GM10847 (cell line): ENCODE measurements around the gene CNTNAP2.

Experiments used
- POLR2A ChIP-seq: IDR thresholded peaks from 2 replicates; pipeline ENCODE4 v1.6.1; 2011; ENCODE audit not compliant: insufficient read length; ENCODE audit errors: extremely low read depth

Gene CNTNAP2

GRCh38 chr7:147089608-147090007 lies 973.0 kb downstream of the CNTNAP2 start:
- TF ChIP-seq POLR2A = no peak

DNA sequence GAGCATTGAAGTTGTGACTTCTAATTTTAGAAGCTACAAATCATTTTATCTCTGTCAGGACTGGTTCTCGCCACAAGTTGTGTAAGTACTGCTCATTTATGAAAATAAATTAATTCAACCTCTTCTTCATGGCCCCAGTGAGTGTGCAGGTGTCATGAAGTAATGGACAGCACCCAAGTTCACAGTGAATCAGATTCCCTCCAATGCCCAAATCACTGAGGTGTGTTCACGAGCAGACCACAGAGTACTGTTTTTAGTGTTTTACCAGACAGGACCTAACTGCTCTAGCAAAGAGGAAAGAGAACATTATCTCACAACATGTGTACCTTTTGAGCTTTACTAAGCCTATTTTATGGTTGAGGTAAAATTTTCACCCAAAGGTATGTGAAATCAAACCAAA lies 980.0 kb downstream of the CNTNAP2 start:
- no peak for TF ChIP-seq POLR2A

DNA sequence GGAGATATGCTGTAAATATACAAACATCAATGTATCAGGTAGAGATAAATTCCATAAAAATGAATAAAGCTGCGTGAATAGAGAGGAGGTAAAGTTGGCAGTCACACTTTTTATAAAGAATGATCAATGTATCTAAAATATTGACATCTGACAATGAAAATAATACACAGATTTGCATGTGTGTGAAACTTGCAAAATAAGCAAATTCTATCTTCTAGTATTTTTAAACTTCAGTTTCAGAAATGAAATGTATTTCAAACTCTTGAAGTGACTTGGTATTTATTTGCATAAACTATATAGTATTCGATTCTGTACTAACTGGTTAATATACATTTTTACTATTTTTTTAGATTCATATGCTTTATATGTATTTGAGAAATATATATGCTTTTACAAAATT lies 986.6 kb downstream of the CNTNAP2 start:
- no peak for TF ChIP-seq POLR2A

DNA sequence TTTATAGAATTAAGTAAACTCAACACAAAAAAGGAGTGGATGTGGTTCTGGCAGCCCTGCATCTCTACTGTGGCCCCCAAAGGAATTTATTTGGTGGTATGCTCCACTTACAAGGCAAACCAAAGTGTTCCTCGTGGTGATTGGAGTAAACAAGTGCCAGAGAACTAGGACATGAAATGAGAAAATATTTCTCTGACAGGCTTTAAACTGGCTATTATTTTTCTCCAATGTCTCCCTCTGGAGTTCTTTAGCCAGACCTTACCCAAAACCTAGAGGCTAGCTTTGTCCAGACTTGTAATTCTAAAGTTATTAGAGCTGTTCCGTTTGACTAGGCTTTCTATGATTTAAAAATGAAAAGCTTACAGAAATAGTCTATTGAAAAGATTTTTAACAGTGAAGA lies 990.1 kb downstream of the CNTNAP2 start:
- no peak for TF ChIP-seq POLR2A

GRCh38 chr7:147136352-147136751 lies 1019.8 kb downstream of the CNTNAP2 start:
- TF ChIP-seq POLR2A = no peak

DNA sequence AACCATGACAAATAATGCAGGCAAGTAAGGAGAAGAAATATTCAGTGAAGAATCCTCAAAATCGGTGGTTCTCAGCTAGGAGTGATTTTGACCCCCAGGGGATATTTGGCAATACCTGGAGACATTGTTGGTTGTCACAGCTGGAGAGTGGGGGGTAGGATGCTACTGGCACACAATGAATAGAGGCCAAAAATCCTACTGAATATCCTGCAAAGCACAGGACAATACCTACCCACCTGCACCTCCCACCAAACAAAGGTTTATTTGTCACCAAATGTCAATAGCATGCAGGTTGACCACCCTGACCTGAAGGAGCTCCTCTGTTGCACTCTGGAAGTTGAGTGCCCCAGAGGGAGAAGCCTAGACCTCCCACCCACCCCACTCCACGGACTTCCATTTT lies 1028.6 kb downstream of the CNTNAP2 start:
- no peak for TF ChIP-seq POLR2A

DNA sequence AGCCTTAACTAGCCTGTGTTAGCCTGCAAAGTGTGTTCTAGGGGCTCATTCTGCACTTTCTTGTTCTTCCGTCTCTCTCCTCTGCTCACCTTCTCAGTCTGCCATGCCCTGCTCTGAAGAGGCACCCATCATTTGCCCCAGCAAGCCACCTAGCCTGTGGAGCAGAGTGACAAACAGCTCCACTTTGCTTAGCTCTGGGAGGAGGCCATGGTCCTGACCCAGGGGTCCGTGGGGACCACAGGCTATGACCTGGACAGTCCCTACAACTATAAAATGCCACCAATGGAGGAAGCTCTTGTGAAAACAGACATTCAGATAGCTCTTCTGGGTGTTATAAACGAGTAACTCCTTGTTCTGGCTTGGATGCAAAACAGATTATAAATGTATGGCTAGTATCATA lies 1029.6 kb downstream of the CNTNAP2 start:
- no peak for TF ChIP-seq POLR2A

GRCh38 chr7:147151661-147152060 lies 1035.1 kb downstream of the CNTNAP2 start:
- no peak for TF ChIP-seq POLR2A

DNA sequence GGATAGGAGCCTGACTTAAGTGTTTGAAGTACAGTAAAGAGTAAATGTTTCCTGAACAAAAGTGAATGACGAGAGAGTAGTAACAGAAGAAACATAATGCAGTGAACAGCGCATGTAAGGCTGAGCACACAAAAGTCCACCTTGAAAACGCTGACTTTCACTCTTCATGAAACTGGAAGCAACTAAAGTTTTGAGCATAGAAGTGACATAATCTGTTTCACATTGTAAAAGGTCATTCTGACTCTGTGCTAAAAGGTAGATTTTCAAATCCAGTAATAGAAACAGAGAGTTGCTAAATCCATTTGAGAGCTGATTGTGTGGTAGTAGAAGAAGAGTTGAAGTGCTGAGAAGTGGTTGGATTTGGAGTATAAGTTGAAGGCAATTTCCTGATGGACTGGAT lies 1037.0 kb downstream of the CNTNAP2 start:
- TF ChIP-seq POLR2A = no peak

GRCh38 chr7:147161405-147161804 lies 1044.8 kb downstream of the CNTNAP2 start:
- TF ChIP-seq POLR2A = no peak

DNA sequence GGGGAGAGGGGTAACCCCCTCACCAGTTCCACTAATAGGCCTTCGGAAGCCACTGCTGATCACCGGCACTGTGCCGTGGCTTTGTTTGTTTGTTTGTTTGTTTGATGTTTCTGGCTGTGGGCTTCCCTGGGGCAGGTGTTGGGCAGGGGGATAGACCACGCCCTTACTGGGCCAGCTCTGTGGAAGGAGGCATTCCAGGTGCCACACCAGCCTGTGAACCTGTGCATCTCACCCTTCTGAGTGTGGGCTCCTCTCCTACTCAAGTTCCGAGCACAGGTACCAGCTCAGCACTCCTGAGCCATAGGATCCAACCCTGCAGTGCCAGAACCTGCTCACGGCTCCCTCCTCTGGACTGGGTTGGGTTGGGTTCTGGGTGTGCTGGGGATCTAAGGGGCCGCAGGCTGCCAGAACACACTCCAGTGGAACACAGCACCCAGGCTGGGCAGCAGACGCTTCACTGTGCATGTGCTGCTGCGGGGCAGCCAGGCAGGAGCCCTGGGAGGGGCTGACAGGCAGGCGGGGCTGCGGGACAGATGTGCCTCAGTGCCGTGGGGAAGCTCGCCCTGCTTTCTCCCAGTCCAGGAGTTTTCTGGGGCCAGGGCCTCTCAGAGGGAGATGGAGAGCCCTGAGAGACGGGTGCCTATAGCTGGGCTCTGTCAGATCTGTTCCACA lies 1053.9 kb downstream of the CNTNAP2 start:
- no peak for TF ChIP-seq POLR2A

- TF ChIP-seq POLR2A = no peak
Measured at GRCh38 chr7:147171013-147171391, 1054.4 kb downstream of the CNTNAP2 start.

DNA sequence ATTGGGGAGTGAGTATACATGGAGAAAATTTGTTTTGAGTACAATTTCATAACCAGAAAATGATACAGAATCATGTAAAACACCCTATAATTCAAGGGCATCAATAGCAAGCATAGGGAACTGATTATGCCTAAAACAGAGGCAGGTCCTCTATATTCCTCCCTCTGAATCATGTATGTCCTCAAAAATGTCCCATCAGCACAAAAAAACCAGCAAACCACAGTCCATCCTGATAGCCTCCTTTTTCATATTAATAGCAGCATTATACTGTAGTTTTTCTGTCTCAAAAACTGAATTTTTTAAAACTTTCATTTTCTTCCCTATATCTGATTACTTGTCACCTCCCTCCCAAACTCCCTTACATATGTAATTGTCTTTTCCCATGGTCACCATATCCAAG lies 1057.3 kb downstream of the CNTNAP2 start:
- TF ChIP-seq POLR2A = no peak

DNA sequence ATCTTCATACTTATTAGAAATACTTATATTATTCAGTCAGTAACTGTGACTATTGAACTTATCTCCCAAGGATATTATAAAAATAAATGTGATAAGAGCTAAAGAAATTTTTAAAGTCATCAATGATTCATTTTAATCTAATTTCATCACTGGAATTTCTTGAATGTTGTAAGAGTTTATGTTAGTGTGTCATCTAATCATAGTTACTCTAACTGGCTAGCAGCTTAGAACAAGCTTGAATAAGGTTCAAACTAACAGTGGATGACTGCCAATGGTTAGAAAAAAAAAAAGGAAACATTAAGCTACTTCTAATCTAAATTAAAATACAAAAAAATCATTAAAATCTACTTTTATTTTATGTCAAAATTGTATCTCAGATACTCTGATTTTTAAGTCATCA lies 1066.3 kb downstream of the CNTNAP2 start:
- TF ChIP-seq POLR2A = no peak

GRCh38 chr7:147183276-147183675 lies 1066.7 kb downstream of the CNTNAP2 start:
- no peak for TF ChIP-seq POLR2A

DNA sequence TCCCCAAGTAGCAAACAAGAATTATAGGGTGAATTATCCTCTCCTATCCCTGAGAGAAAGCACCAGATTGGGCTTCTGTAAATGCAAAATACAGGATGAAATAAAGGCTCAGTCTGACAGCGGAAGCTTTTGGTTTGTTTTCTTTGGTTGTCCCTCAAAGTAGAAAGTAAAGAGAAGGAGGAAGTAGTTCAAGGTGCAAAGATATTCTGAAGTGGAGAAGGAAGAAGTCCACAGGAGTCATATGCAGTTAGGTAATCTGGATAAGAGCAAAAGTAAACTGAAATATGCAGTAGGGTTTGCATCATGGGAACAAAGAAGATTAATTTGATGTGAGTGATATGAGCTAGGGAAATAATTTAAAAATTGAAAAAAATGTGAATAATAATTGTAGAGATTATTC lies 1071.9 kb downstream of the CNTNAP2 start:
- no peak for TF ChIP-seq POLR2A

DNA sequence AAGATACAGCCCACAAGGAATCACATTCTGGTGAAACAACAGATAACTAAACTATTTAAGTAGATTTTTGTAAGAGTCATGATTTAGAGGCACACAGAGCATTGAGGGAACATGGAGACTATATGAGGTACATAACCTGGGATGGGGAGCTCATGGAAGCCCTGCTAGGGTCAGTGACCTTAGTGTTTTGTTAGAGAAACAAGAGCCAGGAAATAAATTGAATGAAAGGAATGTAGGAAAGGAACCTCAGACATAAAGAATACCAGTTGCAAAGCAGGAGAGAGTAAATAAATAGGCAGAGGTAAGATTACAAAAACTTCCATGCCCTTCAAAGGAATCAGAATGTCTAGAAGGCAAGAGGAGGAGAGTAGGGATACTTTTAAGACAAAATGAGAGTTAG lies 1076.9 kb downstream of the CNTNAP2 start:
- TF ChIP-seq POLR2A = no peak
